ENCODE measurements around the gene STAU1.
"Not testable (repeated sequence)": the region's sequence is repeated elsewhere in the genome, so short reads cannot be mapped to it uniquely, and the experiment has no call there.

STAU1 gene

GRCh38 chr20:49187851-49188641, at the start of gene STAU1:
STAU1 (minus strand) TSS chr20:49188334; CDS start chr20:49166201, 22,133 bp downstream.
- peak; percentile 94 for DNase-seq

GRCh38 chr20:49237531-49237930, 49.4 kb upstream of the STAU1 start:
- DNase-seq: no peak

- no peak for DNase-seq
Observed at GRCh38 chr20:49236301-49236700, 48.2 kb upstream of the STAU1 start.

- no peak for DNase-seq
Observed at GRCh38 chr20:49234831-49235230, 46.7 kb upstream of the STAU1 start.

GRCh38 chr20:49233226-49233625, 45.1 kb upstream of the STAU1 start:
- no peak for DNase-seq

- no peak for DNase-seq
Observed at GRCh38 chr20:49231471-49231870, 43.3 kb upstream of the STAU1 start.

- DNase-seq: no peak
Observed at GRCh38 chr20:49230561-49231133, 42.5 kb upstream of the STAU1 start.

GRCh38 chr20:49230021-49230420, 41.9 kb upstream of the STAU1 start:
- DNase-seq: no peak

GRCh38 chr20:49229381-49229780, 41.2 kb upstream of the STAU1 start:
- DNase-seq: no peak

- no peak for DNase-seq
Observed at GRCh38 chr20:49228676-49229075, 40.5 kb upstream of the STAU1 start.

- DNase-seq: no peak
Observed at GRCh38 chr20:49225896-49226295, 37.8 kb upstream of the STAU1 start.

GRCh38 chr20:49219924-49220831, 32.0 kb upstream of the STAU1 start:
- no peak for DNase-seq

- peak; percentile 99 for DNase-seq
Observed at GRCh38 chr20:49219091-49219923, 31.2 kb upstream of the STAU1 start, which contains the start of gene DDX27. DDX27 (plus strand) TSS chr20:49219416; CDS start chr20:49219449, 33 bp downstream.

- DNase-seq: not testable (repeated sequence)
Observed at GRCh38 chr20:49218739-49219090, 30.6 kb upstream of the STAU1 start.

- DNase-seq: peak; percentile 88
Observed at GRCh38 chr20:49216991-49217578, 29.0 kb upstream of the STAU1 start.

- no peak for DNase-seq
Observed at GRCh38 chr20:49215232-49215631, 27.1 kb upstream of the STAU1 start.

GRCh38 chr20:49214571-49214970, 26.4 kb upstream of the STAU1 start:
- no peak for DNase-seq

GRCh38 chr20:49210757-49211110, 22.6 kb upstream of the STAU1 start:
- no peak for DNase-seq

GRCh38 chr20:49210101-49210756, 22.1 kb upstream of the STAU1 start:
- peak; percentile 77 for DNase-seq

GRCh38 chr20:49207076-49207475, 18.9 kb upstream of the STAU1 start:
- DNase-seq: no peak

- no peak for DNase-seq
Observed at GRCh38 chr20:49203746-49204145, 15.6 kb upstream of the STAU1 start.

- DNase-seq: no peak
Observed at GRCh38 chr20:49203011-49203410, 14.9 kb upstream of the STAU1 start.

Measured in NCI-H526 treated with DMSO at 0.1 percent for 48 hours (cell line).